LoVo (cell line): ENCODE measurements around the gene DCP1B.
"Not testable (repeated sequence)": the region's sequence is repeated elsewhere in the genome, so short reads cannot be mapped to it uniquely, and the experiment has no call there.

Source experiments
- DNase-seq: peaks from one replicate; pipeline ENCODE4 v3.0.0-alpha.2; 2016; ENCODE audit warnings: low spot score

Gene DCP1B

DNA sequence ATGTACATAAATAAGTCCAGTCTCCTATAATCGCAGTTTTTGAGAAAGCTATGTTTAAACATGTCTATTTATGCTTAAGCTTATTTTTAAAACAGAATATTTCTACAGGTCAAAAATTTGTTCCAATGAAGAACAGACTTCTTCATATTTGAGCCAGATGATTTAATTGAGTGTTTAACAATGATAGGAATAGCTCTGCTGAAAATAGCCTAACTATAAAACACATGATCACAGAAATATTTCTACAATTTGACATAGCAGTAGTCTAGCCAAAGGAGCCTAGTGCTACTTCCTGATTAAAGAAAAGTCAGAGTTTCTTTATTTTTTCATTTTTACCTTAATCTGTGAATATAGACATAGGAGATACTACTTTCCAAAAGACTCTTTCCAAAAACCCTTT lies 29.4 kb downstream of the DCP1B start:
- no peak for DNase-seq

- no peak for DNase-seq
Observed at GRCh38 chr12:1972856-1973317, 31.4 kb downstream of the DCP1B start.

DNA sequence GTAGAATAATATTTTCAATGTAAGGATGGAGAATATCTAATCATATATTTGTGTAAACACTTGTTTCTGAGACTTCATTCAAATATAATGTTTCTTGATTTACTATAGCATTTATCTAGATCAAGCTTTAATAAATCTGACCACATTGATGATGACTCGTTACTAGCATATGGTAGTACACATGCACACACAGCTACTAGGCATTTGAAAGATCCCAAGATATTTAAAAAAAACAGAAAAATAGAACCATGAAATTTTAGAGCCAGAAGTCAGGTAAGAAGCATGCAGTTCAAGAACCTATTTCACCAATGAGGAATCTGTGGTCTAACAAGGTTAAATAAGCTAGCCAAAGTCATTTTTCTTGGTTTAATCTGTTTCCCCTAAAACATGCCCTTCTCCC lies 32.0 kb downstream of the DCP1B start:
- no peak for DNase-seq

GRCh38 chr12:1970331-1970900 lies 33.8 kb downstream of the DCP1B start:
- DNase-seq: no peak

DNA sequence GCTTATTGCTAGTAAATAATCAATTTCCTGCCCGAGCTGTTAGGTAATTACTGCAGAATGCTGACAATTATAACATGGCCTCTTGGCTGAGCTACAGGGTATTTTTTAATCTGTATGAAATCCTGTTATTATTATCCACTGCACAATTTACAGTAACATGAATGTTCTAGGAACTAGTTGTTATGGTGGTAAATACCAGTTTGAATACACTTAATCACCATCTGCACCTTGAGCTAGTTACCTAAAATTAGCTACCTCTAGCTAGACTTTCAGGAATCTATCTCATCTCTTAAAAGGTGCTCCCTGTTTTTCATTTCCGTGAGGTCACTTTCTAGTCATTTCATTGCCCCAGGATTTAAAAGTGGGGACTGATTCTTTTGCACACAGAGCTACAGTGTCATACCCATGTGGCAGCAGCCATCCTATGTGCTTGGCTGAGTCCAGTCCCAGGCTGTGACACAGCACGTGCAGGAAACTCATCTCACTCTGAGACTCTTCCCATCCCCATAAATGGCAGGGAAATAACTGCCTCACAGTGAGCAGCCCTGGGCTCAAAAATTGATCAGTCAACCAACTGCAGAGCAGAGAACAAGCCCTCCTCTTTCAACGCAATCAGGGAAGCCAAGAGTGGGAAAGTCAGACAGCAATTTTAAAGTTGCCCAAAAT lies 37.6 kb downstream of the DCP1B start:
- DNase-seq: no peak

- no peak for DNase-seq
Observed at GRCh38 chr12:1965916-1966315, 38.3 kb downstream of the DCP1B start.

- DNase-seq: no peak
Observed at GRCh38 chr12:1962051-1963020, 41.9 kb downstream of the DCP1B start.

DNA sequence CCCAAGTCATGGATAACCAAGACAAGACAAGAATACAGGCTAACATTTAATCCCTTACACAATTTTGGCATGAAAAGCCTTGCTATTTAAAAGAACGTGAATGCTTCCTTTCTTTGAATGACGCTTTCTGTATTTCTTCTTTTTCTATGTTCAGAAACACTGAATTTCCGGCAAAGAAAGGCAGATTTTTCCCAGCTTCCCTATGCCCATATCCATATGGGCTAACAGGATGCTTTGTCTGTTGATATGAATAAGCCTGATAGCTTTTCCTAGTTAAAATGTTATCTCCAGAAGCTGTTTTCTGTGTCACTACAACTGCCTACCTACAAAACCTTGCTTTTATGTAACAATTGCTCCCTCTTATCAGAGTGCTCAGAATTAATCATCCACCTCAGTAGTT lies 47.5 kb downstream of the DCP1B start:
- DNase-seq: no peak

- DNase-seq: no peak
Observed at GRCh38 chr12:1949771-1950470, 54.3 kb downstream of the DCP1B start.

DNA sequence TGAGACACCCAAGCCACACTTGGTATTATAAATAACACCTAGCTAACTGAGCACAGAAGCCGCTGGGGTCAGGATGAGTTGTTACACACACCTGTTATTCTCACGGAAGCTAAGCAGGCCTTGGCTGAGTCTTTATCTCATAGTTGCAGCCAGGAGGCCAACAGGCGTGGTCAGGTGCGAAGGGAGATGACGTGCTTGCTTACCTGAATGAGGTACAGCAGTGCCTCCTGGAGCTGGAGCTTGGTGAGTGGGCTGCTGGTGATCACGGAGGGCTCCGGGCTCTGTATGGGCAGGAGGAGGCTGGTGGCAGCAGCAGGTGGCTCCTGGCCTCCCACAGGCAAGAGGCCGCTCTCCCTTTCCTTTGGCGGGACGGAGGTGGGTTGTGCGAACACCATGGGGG lies 55.4 kb downstream of the DCP1B start:
- no peak for DNase-seq

- DNase-seq: no peak
Observed at GRCh38 chr12:1947081-1947480, 57.2 kb downstream of the DCP1B start.

DNA sequence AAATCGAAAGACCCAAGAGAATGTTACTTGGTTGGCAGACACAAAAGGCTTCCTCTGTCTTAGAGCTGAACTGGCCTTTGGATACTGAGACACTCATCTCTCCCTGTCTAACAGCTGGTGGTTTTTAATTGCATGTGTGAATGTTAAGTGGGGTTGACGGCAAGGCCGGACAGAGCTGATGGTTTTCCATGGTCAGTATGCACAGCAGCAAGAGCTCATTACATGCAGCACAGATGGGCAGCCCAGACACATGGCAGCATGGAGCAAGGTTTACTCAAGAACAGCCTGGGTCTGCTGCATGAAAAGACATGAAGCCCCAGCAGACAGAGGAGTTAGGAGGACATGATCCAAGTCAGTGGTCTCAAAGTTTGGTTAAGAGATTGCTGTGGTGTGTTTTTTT lies 58.0 kb downstream of the DCP1B start:
- no peak for DNase-seq

DNA sequence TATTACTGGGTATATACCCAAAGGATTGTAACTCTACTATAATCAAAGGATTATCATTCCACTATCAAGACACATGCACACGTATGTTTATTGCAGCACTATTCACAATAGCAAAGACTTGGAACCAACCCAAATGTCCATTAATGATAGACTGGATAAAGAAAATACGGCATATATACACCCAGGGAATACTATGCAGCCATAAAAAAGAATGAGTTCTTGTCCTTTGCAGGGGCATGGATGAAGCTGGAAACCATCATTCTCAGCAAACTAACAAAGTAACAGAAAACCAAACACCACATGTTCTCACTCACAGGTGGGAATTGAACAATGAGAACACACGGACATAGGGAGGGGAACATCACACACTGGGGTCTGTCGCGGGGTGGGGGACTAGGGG lies 58.8 kb downstream of the DCP1B start:
- DNase-seq: not testable (repeated sequence)

GRCh38 chr12:1939801-1940607 lies 64.3 kb downstream of the DCP1B start:
- DNase-seq: peak; percentile 78

GRCh38 chr12:1939331-1939730 lies 64.9 kb downstream of the DCP1B start:
- no peak for DNase-seq

- no peak for DNase-seq
Observed at GRCh38 chr12:1937481-1938224, 66.6 kb downstream of the DCP1B start.

DNA sequence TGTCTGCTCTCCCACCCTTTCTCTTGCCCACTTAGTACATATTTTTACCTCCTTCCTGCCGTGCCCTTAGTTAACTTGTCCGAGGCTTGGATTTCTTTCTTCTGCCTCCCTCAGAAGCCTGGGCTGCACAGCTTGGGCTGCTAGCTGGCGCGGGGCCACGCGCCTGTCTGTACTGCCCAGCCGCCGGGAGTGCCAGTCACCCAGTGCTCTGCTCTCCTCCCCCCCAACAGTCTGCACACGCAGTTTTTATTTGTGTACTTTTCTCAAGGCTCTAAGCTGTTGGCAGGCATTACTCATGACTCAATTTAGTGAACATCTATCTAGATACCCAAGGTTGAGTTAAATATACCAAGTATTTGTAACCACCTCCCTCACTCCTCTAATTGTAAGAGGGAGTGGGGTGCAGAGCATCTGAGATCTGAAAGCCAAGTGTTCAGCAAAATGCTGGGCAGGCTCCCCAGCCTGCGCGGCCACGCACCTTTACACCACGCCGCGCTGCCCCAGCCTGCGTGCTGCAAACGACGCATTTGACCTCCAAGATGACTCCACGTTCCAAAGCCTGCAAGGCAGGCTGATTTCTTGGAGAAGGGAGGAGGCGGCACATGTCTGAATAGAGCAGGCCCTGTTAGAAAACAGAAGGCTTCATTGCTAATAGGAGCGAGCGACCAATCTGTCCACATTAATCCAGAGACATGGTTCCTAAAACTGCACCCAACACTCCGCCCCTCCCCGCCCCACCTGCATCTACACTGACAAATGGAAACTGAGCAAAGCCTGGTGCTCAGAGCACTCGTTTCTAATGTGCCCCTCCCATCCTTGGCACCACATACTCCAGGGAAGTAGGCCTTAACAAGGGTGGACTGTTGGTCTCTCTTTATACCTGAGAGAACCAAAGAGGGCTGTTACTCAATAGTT lies 67.6 kb downstream of the DCP1B start:
- peak; percentile 11 for DNase-seq

- DNase-seq: no peak
Observed at GRCh38 chr12:1935700-1936378, 68.4 kb downstream of the DCP1B start.

DNA sequence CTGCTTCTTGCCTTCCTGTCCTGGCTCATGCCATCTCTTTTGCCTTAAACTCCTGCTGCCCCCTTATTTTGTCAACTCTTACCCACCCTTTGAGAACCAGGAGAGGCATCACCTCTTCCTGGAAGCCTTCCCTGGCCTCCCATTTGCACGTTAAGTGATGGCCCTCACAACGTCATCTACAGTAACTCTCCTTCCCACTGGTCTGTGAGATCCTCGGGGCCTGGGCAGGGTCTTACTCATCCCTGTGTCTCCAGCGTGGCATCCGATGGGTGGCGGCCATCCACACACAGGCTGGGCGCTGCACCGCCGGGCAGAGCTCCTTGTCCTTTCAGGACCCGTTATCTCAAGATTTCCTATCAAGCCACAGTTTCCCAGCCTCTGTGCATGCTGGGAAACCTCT lies 69.0 kb downstream of the DCP1B start:
- DNase-seq: no peak
